NCI-H1694 treated with DMSO at 0.1 percent for 48 hours (cell line): Measurements from ENCODE around the gene FIGN.

ENCODE experiments used
- DNase-seq: peaks from one replicate; lab custom pipeline; 2025; lab: John Stamatoyannopoulos, UW

FIGN gene

DNA sequence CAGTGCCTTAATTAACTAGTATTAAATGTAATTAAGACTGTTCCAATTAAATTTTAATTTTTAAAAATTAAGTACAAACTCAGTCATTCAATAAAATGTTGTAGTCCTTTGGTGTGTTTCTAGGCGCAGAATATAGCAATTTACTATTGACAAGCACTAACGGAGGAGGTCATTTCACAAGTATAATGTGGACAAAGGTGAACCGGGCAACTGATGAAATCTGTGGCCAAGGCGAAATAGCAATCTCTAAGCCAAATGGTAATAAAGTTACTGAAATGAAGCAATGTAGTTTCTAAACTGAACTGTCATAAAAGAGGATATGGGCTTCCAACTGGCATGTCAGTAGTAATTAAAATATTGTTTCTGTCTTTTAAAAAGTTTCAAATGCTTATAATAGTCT, 27.5 kb downstream of the FIGN start:
- no peak for DNase-seq

DNA sequence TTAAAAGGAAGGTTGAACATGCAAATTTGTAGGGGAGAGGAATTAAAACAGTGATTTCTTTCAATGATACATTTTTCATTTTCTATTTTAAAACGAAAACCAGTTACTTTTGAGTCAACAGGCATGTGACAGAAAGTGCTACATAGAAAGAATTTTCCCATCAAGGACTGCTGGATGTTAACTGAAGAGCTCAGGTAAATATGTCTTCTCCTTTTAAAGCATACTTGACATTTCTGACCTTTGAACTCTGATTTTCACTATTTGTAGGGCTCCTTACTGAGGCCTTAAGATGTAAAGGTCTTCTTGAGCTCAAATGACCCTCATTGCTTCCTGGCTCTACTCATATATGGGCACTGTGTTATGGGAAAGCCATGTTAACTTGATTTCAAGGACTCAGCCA, 32.4 kb downstream of the FIGN start:
- DNase-seq, result no peak

GRCh38 chr2:163701399-163702195, 34.2 kb downstream of the FIGN start:
- no peak for DNase-seq

DNA sequence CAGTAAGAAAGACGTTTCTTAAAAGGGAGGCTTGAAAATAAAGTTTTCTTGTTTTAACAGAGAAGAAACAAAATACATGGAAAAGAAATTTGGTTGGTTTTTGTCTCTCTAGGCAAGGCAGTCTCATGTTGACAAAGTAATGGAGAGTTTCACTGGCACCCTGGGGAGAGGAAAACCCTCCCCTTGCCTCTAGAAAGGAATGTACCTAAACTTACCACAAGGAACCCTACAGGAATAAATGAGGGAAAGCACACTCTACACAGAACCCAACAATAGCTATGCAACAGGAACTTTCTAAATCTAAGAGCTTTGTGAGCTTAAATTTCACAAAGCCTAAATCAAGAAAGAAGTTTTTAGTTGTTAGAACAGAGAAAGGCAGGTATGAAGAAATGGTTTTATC, 37.0 kb downstream of the FIGN start:
- DNase-seq, result no peak

GRCh38 chr2:163697846-163698637, 37.8 kb downstream of the FIGN start:
- no peak for DNase-seq

- no peak for DNase-seq
These were observed 38.4 kb downstream of the FIGN start for GRCh38 chr2:163697429-163697828.

DNA sequence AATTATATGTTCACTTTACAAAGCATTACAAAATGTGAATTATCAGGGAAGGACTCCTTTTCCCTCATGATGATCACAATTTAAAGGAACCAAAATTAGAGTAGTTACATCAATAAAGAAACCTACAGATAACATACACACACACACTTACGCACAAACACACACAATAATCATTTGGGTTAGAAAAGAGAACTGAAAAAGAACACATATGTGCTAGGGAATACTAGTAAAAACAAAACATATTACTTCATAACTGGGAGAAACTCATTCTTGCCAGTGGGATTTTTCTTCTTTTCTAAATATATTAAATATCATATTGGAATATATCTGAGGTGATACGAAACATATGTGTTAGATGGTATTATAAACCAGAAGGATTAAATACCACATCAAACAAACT, 42.3 kb downstream of the FIGN start:
- no peak for DNase-seq

GRCh38 chr2:163692611-163693482, 43.0 kb downstream of the FIGN start:
- DNase-seq, result no peak

- DNase-seq, result no peak
These were observed 43.7 kb downstream of the FIGN start for GRCh38 chr2:163692081-163692480.

- no peak for DNase-seq
These were observed 44.9 kb downstream of the FIGN start for GRCh38 chr2:163690896-163691295.

DNA sequence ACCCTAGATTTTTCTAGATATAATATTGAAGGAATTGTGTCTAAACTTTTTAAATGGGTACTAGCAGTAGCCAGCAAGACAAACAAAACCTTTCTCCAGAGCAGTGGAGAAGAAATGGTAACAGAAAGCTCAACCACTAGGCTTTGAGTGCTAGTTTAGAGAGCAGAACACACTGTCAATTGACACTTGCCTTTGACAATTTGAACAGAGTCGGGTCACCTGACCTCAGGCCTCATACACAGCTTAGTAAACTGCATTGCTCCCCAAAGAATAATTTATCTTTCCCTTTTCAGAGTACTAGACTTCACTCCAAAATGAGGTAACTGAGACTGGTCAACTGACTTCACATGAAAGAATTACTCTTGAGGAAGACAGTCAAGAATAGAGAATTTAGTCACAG, 48.6 kb downstream of the FIGN start:
- DNase-seq, result no peak

DNA sequence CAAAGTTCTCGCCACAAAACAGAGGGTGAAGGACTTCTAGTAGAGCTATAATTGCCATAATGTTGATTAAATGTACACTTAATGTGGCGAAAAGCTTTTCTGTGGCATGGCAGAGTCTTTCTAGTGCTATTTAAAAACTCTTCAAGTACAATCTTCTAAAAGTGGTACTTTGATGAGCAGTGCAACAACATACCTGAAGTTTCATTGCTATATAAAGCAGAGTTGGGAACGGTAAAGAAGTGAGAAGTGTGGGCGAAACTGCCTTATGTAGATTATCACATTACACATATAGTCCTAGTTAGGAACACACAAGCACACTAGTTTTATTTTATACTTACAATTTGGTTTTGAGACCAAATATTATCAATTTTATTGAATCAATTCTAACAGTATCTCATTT, 49.5 kb downstream of the FIGN start:
- DNase-seq, result no peak

- DNase-seq, result no peak
These were observed 53.1 kb downstream of the FIGN start for GRCh38 chr2:163682695-163683094.

DNA sequence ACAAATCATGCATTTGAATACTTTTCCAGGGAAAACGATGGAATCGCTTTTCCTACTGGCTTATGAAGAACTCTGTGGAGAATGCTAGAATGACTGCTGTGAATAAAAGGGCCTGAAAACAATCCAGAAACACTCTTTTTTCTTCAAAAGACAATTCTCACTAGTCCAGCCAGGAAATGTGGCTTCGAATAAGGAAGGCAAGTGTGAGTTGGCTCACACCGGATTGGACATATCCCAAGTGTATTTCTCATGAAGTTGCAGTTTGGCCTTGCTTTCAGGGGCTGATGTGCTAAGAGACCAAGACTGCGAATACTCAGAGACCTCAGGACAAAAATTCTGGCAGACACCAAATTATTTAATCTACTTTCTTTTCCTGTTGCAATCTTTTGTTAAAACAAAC, 54.1 kb downstream of the FIGN start:
- no peak for DNase-seq

GRCh38 chr2:163675388-163675787, 60.4 kb downstream of the FIGN start:
- no peak for DNase-seq

DNA sequence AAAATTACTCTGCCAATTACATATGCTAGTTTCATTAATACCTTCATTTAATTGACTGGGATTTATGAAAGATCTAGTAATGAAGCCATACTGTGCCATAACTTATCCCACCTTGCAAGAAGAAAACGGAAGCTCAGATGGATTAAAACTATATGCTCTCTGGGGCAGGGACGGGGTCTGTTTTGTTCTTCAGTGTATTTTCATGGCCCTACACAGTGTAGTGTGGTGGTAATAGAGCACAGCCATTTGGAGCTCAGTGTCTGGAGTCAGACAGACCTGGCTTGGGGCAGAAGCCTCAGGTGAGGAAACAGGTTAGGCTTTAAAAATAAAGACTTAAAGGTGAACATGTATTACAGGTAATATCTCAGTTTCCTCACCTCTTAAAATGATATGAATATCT, 62.3 kb downstream of the FIGN start:
- DNase-seq, result no peak

DNA sequence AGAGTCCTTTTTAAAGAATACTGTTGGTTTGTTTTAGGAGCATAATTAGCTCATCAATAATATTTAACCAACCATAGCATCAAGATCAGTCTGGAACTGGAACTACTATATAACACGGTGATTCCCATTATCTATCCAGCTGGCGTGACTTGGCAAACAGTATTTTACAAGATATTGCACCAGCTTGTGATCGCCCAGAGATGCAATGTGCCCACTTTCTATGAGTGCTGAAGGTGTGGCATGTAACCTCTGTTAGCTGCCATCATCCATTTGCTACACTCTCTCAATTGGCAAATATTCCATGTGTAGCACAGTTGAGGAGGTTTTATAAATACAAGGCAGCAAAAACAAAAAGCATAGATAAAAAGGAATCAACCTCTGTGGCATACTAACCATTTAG, 64.9 kb downstream of the FIGN start:
- DNase-seq, result no peak

- no peak for DNase-seq
These were observed 66.3 kb downstream of the FIGN start for GRCh38 chr2:163669506-163669905.

GRCh38 chr2:163667064-163667887, 68.5 kb downstream of the FIGN start:
- DNase-seq, result no peak

DNA sequence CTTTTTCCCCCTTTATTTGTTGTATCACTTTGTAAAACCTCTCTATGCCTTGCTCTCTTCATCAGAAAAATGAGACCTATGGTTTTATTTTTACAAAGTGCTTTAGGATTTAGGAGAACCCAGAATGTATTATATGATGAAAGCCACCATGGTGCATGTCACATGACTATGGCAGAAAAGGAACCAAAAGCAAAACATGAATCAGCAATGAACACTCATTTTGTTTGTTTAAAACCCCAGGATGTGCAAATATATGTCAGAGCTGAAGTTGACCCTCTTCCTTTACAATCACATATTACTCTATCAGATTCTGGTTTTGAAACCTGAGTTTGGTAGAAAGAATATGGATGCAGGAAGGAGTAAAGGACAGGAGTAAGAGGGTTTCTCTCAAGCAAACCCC, 70.0 kb downstream of the FIGN start:
- no peak for DNase-seq

- DNase-seq, result no peak
These were observed 70.8 kb downstream of the FIGN start for GRCh38 chr2:163665051-163665450.

GRCh38 chr2:163664610-163665009, 71.2 kb downstream of the FIGN start:
- no peak for DNase-seq
